Inferior parietal cortex (tissue), 1 donor: Measurements from ENCODE around the gene CYP19A1.
A peak's percentile ranks its signal among the peaks of the same experiment; 100 is the strongest.

Source experiments
- DNase-seq: peaks from one replicate; pipeline ENCODE4 v3.0.0-alpha.2; 2016; ENCODE audit errors: extremely low spot score

The CYP19A1 gene

GRCh38 chr15:51325167-51325566 is 13.2 kb downstream of the CYP19A1 start:
- DNase-seq: no peak

- no peak for DNase-seq
Measured at GRCh38 chr15:51323749-51324148, 14.6 kb downstream of the CYP19A1 start.

GRCh38 chr15:51322621-51323296 is 15.6 kb downstream of the CYP19A1 start:
- DNase-seq: no peak

GRCh38 chr15:51321316-51321715 is 17.1 kb downstream of the CYP19A1 start:
- no peak for DNase-seq

GRCh38 chr15:51320843-51321242 is 17.6 kb downstream of the CYP19A1 start:
- DNase-seq: no peak

- no peak for DNase-seq
Measured at GRCh38 chr15:51319539-51319938, 18.9 kb downstream of the CYP19A1 start.

- DNase-seq: no peak
Measured at GRCh38 chr15:51318382-51319150, 19.8 kb downstream of the CYP19A1 start.

GRCh38 chr15:51316636-51317035 is 21.8 kb downstream of the CYP19A1 start:
- no peak for DNase-seq

- DNase-seq: no peak
Measured at GRCh38 chr15:51315726-51316125, 22.7 kb downstream of the CYP19A1 start.

- DNase-seq: no peak
Measured at GRCh38 chr15:51314391-51315337, 23.7 kb downstream of the CYP19A1 start.

GRCh38 chr15:51313644-51314280 is 24.6 kb downstream of the CYP19A1 start:
- no peak for DNase-seq

GRCh38 chr15:51313074-51313393 is 25.4 kb downstream of the CYP19A1 start:
- no peak for DNase-seq

- DNase-seq: no peak
Measured at GRCh38 chr15:51312166-51313073, 26.0 kb downstream of the CYP19A1 start.

- DNase-seq: no peak
Measured at GRCh38 chr15:51311510-51311909, 26.9 kb downstream of the CYP19A1 start.

- DNase-seq: no peak
Measured at GRCh38 chr15:51310064-51310463, 28.3 kb downstream of the CYP19A1 start.

GRCh38 chr15:51307811-51308210 is 30.6 kb downstream of the CYP19A1 start:
- DNase-seq: no peak

GRCh38 chr15:51307325-51307724 is 31.1 kb downstream of the CYP19A1 start:
- no peak for DNase-seq

GRCh38 chr15:51303462-51303980 is 34.9 kb downstream of the CYP19A1 start:
- no peak for DNase-seq

- no peak for DNase-seq
Measured at GRCh38 chr15:51302480-51302879, 35.9 kb downstream of the CYP19A1 start.

GRCh38 chr15:51299187-51300015 is 39.0 kb downstream of the CYP19A1 start:
- DNase-seq: peak; percentile 29
